Endodermal cell (in vitro differentiated cells): Measurements from ENCODE around the gene PXMP4. TPM values are rescaled to one million over a fixed set of nuclear protein-coding genes. Genes with fewer than 3 reads are reported as not detected.

Experiments
- DNase-seq: peaks from one replicate; pipeline ENCODE4 v3.0.0-alpha.2; 2017
- H3K27ac ChIP-seq: 2 replicates; pipeline ENCODE4 v1.5.1; 2013; ENCODE audit warnings: mild to moderate bottlenecking, low read depth, low read length, moderate library complexity
- H3K27me3 ChIP-seq: 2 replicates; pipeline ENCODE4 v1.6.1; 2013; ENCODE audit warnings: mild to moderate bottlenecking, low read length, moderate library complexity; ENCODE audit not compliant: insufficient read depth, control insufficient read depth, poor library complexity, severe bottlenecking
- H3K36me3 ChIP-seq: 2 replicates; pipeline ENCODE4 v1.7.0; 2013; ENCODE audit warnings: mild to moderate bottlenecking, low read length, moderate library complexity; ENCODE audit not compliant: control insufficient read depth, insufficient read depth
- H3K4me1 ChIP-seq: one replicate; pipeline ENCODE4 v1.7.0; 2013; ENCODE audit warnings: low read length; ENCODE audit not compliant: control insufficient read depth, insufficient read depth
- H3K4me3 ChIP-seq: 2 replicates; pipeline ENCODE4 v1.5.1; 2013; ENCODE audit warnings: mild to moderate bottlenecking, low read length, moderate library complexity
- H3K9ac ChIP-seq: 2 replicates; pipeline ENCODE4 v1.6.1; 2013; ENCODE audit warnings: mild to moderate bottlenecking, low read length, moderate library complexity; ENCODE audit not compliant: poor library complexity, severe bottlenecking; ENCODE audit errors: extremely low read depth
- H3K9me3 ChIP-seq: 2 replicates; pipeline ENCODE4 v1.6.1; 2013; ENCODE audit warnings: mild to moderate bottlenecking, low read length, moderate library complexity; ENCODE audit not compliant: control insufficient read depth
- H3K27ac Mint-ChIP-seq: 2 replicates; pipeline ENCODE4 v1.8.0; 2020; ENCODE audit warnings: mixed read lengths
- H3K27me3 Mint-ChIP-seq: 2 replicates; pipeline ENCODE4 v1.8.0; 2021; ENCODE audit warnings: mild to moderate bottlenecking, mixed read lengths; ENCODE audit not compliant: insufficient read depth
- H3K36me3 Mint-ChIP-seq: 2 replicates; pipeline ENCODE4 v1.8.0; 2020; ENCODE audit warnings: low read depth, mixed read lengths
- H3K4me1 Mint-ChIP-seq: 2 replicates; pipeline ENCODE4 v1.8.0; 2020; ENCODE audit warnings: mixed read lengths
- H3K4me3 Mint-ChIP-seq: 2 replicates; pipeline ENCODE4 v1.8.0; 2020; ENCODE audit warnings: mild to moderate bottlenecking, moderate library complexity, mixed read lengths
- H3K9me3 Mint-ChIP-seq: 2 replicates; pipeline ENCODE4 v1.8.0; 2020; ENCODE audit warnings: mild to moderate bottlenecking, mixed read lengths
- WGBS, 2 experiments: methylation state at CpG; one replicate each; pipeline versions ENCODE4 v1.1.5 to v1.1.7; 2013; ENCODE audit warnings: missing lambda C conversion rate in 2 of 2, mixed read lengths in 1 of 2; ENCODE audit not compliant: insufficient coverage in 1 of 2, insufficient read length in 1 of 2; 5-methylcytosine and 5-hydroxymethylcytosine counted together
- total RNA-seq, 2 donors: library from RNA; stranded (reverse); fragmentation: NEBNext Ultra II Directional in 1 of 2; extraction: Animal tissue kit (Norgen Biotek cat#: 25700) in 1 of 2; gene quantifications; 2 replicates in 1 of 2; 3 replicates in 1 of 2; pipeline ENCODE4 v1.2.1, GENCODE V29; 2021
- TF ChIP-seq, protein P1 (sequence below): fragments of 200-600 bp; sonication (generic); conservative IDR thresholded peaks from 2 replicates; pipeline ENCODE4 v1.5.0; 2021; ENCODE audit warnings: antibody characterized with exemption, mild to moderate bottlenecking

The PXMP4 gene
- total RNA-seq, 2 donors from 2014 or later = 1.5 to 3.8 TPM

DNA sequence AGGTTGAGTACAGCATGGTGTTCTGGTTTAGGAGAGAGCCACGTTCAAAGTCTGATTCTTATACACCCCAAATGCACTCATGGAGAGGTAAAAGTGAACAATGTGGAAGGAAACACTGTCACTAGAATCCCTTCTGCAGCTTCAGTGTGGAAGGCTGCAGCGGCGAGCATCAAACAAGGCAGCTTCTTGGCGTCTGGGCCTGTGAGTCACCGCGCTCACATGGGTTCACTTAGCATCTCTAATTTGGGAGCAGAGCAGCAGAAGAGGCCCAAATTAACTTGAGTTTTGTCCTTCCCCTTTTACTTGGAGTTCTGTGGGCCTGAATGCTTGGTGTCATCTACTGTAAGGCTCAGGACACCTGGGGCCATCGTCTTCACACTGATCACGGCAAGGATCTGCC is 23.0 kb downstream of the PXMP4 start:
- H3K9me3 ChIP-seq = no peaks in the 10 kb centered on the region
- Mint-ChIP-seq H3K4me1 (peaks cover 10% of the 10 kb centered on the region), H3K9me3 (peaks cover 41% of the 10 kb centered on the region), H3K27me3 (peaks cover 9% of the 10 kb centered on the region), H3K4me3 (no peak overlapping the region), H3K27ac (no peak overlapping the region), H3K36me3 (peaks cover 10% of the 10 kb centered on the region)
- no peaks in the 10 kb centered on the region for H3K36me3 ChIP-seq
- TF ChIP-seq, protein P1, sequence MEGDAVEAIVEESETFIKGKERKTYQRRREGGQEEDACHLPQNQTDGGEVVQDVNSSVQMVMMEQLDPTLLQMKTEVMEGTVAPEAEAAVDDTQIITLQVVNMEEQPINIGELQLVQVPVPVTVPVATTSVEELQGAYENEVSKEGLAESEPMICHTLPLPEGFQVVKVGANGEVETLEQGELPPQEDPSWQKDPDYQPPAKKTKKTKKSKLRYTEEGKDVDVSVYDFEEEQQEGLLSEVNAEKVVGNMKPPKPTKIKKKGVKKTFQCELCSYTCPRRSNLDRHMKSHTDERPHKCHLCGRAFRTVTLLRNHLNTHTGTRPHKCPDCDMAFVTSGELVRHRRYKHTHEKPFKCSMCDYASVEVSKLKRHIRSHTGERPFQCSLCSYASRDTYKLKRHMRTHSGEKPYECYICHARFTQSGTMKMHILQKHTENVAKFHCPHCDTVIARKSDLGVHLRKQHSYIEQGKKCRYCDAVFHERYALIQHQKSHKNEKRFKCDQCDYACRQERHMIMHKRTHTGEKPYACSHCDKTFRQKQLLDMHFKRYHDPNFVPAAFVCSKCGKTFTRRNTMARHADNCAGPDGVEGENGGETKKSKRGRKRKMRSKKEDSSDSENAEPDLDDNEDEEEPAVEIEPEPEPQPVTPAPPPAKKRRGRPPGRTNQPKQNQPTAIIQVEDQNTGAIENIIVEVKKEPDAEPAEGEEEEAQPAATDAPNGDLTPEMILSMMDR = no peak
- 85 to 87% methylated on average over 7 to 8 of the region's 8 CpGs for WGBS, 2 experiments
- no peak overlapping the region for H3K4me3 ChIP-seq
- no peak overlapping the region for H3K27ac ChIP-seq
- no peaks in the 10 kb centered on the region for H3K4me1 ChIP-seq
- no peaks in the 10 kb centered on the region for H3K27me3 ChIP-seq
- no peak overlapping the region for H3K9ac ChIP-seq
- no peak for DNase-seq

DNA sequence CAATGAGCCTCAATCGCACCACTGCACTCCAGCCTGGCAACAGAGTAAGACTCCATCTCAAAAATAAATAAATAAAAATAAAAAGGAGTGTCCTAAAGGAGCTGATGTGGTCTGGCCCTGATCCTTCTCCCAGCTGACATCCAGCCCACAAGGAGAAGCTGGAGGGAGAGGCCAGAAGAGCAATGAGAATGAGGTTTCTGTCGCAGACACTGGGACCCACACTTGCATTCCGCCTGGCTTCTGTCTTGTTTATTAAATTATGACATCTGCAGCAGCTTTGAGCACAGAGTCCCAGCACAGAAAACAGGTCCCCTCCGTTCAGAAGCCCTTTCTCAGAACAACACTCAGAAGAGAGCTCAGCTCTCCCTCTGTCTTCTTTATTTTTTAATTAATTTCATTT is 23.7 kb downstream of the PXMP4 start:
- Mint-ChIP-seq H3K9me3 (peaks cover 36% of the 10 kb centered on the region), H3K4me1 (peaks cover 10% of the 10 kb centered on the region), H3K36me3 (peaks cover 6% of the 10 kb centered on the region), H3K27ac (no peak overlapping the region), H3K27me3 (peaks cover 8% of the 10 kb centered on the region), H3K4me3 (no peak overlapping the region)
- WGBS, 2 experiments = 86 to 93% methylated on average over 3 of the region's 4 CpGs
- H3K9me3 ChIP-seq = no peaks in the 10 kb centered on the region
- H3K27me3 ChIP-seq = no peaks in the 10 kb centered on the region
- no peaks in the 10 kb centered on the region for H3K36me3 ChIP-seq
- H3K9ac ChIP-seq = no peak overlapping the region
- no peak overlapping the region for H3K27ac ChIP-seq
- H3K4me1 ChIP-seq = no peaks in the 10 kb centered on the region
- no peak for DNase-seq
- TF ChIP-seq, protein P1 = no peak
- no peak overlapping the region for H3K4me3 ChIP-seq

DNA sequence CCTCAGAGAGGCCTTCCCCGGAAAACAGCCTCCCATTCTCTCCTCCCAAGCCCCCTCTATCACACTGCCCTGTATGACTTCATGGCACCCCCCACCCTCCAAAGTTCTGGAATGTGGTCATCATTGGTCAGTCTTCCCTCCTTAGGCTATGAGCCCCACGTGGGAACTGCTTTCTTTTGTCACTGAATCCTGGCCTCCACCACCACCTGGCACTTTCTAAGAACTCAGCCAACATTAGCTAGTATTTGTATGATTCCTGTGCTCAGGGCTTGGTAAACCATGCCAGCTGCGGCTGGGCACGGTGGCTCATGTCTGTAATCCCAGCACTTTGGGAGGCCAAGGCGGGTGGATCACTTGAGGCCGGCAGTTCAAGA is 25.5 kb downstream of the PXMP4 start:
- TF ChIP-seq, protein P1 = no peak
- peaks cover 16% of the 10 kb centered on the region for H3K4me1 Mint-ChIP-seq
- Histone ChIP-seq H3K27me3 (no peaks in the 10 kb centered on the region), H3K4me1 (peaks cover 5% of the 10 kb centered on the region), H3K4me3 (no peak overlapping the region), H3K36me3 (no peaks in the 10 kb centered on the region), H3K9me3 (no peaks in the 10 kb centered on the region), H3K9ac (no peak overlapping the region), H3K27ac (peak overlapping the region; percentile 92)
- H3K4me3 Mint-ChIP-seq = no peak overlapping the region
- peak overlapping the region; percentile 59 for H3K27ac Mint-ChIP-seq
- no peak for DNase-seq
- peaks cover 6% of the 10 kb centered on the region for H3K36me3 Mint-ChIP-seq
- H3K27me3 Mint-ChIP-seq = peaks cover 10% of the 10 kb centered on the region
- 76 to 79% methylated on average over 6 of the region's 6 CpGs for WGBS, 2 experiments
- peaks cover 23% of the 10 kb centered on the region for H3K9me3 Mint-ChIP-seq
